Lower lobe of right lung (tissue), 2 donors: Measurements from ENCODE around the gene CEACAM4. TPM values are rescaled to one million over a fixed set of nuclear protein-coding genes. Genes with fewer than 3 reads are reported as not detected.
A peak's percentile ranks its signal among the peaks of the same experiment; 100 is the strongest.

ENCODE experiments used
- ATAC-seq, 2 donors: fragments of 200-7000 bp; cut with Tn5 transposase; one replicate each; pipeline ENCODE4 v1.9.1; 2020 to 2022; ENCODE audit warnings: mild to moderate bottlenecking in 2 of 2, moderate library complexity in 2 of 2
- DNase-seq: peaks from one replicate; pipeline ENCODE4 v3.0.0-alpha.2; 2020
- H3K27ac ChIP-seq: fragments of 200-600 bp; one replicate; pipeline ENCODE4 v1.8.0; 2022
- H3K27me3 ChIP-seq: fragments of 200-600 bp; one replicate; pipeline ENCODE4 v1.8.0; 2022; ENCODE audit warnings: low read depth
- H3K36me3 ChIP-seq: fragments of 200-600 bp; one replicate; pipeline ENCODE4 v1.8.0; 2022; ENCODE audit warnings: mild to moderate bottlenecking
- H3K4me1 ChIP-seq: fragments of 200-600 bp; one replicate; pipeline ENCODE4 v1.8.0; 2022
- H3K4me3 ChIP-seq: fragments of 200-600 bp; one replicate; pipeline ENCODE4 v1.8.0; 2022; ENCODE audit warnings: mild to moderate bottlenecking
- H3K9me3 ChIP-seq: fragments of 200-600 bp; one replicate; pipeline ENCODE4 v1.8.0; 2022
- CTCF ChIP-seq: fragments of 200-600 bp; IDR thresholded peaks from one replicate; pipeline ENCODE4 v1.8.0; 2022; ENCODE audit warnings: antibody characterized with exemption, mild to moderate bottlenecking
- intact Hi-C: fragments of 100-400 bp; cut with DNase I; formaldehyde crosslinking; loops from one replicate; pipeline ENCODE4 v1.11.0; 2022
- total RNA-seq: library from RNA; stranded (reverse); fragmentation: NEBNext Ultra II Directional; extraction: Animal tissue kit (Norgen Biotek cat#: 25700); gene quantifications from one replicate; pipeline ENCODE4 v1.2.1, GENCODE V29; 2021
- donor health status: DM: no; HTN: yes; CAD: no; lungs with severe emphysema.

The CEACAM4 gene
- total RNA-seq, 1 donor from 2014 or later = 5.6 TPM

GRCh38 chr19:41652250-41652649 is 25.4 kb upstream of the CEACAM4 start:
- DNase-seq = no peak
- no peak for TF ChIP-seq CTCF
- Histone ChIP-seq H3K36me3 (no peaks in the 10 kb centered on the region), H3K4me3 (no peak overlapping the region), H3K9me3 (no peaks in the 10 kb centered on the region), H3K27ac (no peak overlapping the region), H3K4me1 (no peaks in the 10 kb centered on the region), H3K27me3 (peaks cover 22% of the 10 kb centered on the region)
- intact Hi-C loops = no loop called here
- no peak for ATAC-seq

GRCh38 chr19:41649827-41650226 is 23.0 kb upstream of the CEACAM4 start:
- Histone ChIP-seq H3K27ac (no peak overlapping the region), H3K27me3 (peaks cover 18% of the 10 kb centered on the region), H3K4me1 (no peaks in the 10 kb centered on the region), H3K9me3 (no peaks in the 10 kb centered on the region), H3K36me3 (no peaks in the 10 kb centered on the region), H3K4me3 (no peak overlapping the region)
- no peak for TF ChIP-seq CTCF
- DNase-seq (no peak), ATAC-seq (no peak)
- intact Hi-C loops = no loop called here

GRCh38 chr19:41646589-41647204 is 19.8 kb upstream of the CEACAM4 start:
- H3K9me3 ChIP-seq = no peaks in the 10 kb centered on the region
- no peak overlapping the region for H3K27ac ChIP-seq
- H3K4me3 ChIP-seq = no peak overlapping the region
- H3K27me3 ChIP-seq = peaks cover 10% of the 10 kb centered on the region
- no peaks in the 10 kb centered on the region for H3K4me1 ChIP-seq
- DNase-seq = peak; percentile 76
- no peaks in the 10 kb centered on the region for H3K36me3 ChIP-seq
- peak in 1 of 2 donors; percentile 51 for ATAC-seq
- peak; percentile 52 for TF ChIP-seq CTCF
- intact Hi-C loops = no loop called here

- intact Hi-C loops = no loop called here
- TF ChIP-seq CTCF = peak; percentile 86
- Histone ChIP-seq H3K27ac (no peak overlapping the region), H3K27me3 (peaks cover 5% of the 10 kb centered on the region), H3K4me3 (no peak overlapping the region), H3K4me1 (no peaks in the 10 kb centered on the region), H3K36me3 (no peaks in the 10 kb centered on the region), H3K9me3 (no peaks in the 10 kb centered on the region)
- DNase-seq = peak; percentile 65
- ATAC-seq = peak; percentile 87 to 91
Observed at GRCh38 chr19:41641879-41642485, 15.1 kb upstream of the CEACAM4 start.

- no peak for TF ChIP-seq CTCF
- no peak overlapping the region for H3K27ac ChIP-seq
- DNase-seq = no peak
- H3K4me1 ChIP-seq = no peaks in the 10 kb centered on the region
- no peak overlapping the region for H3K4me3 ChIP-seq
- peak in 1 of 2 donors; percentile 44 for ATAC-seq
- H3K36me3 ChIP-seq = no peaks in the 10 kb centered on the region
- peaks cover 6% of the 10 kb centered on the region for H3K27me3 ChIP-seq
- no peaks in the 10 kb centered on the region for H3K9me3 ChIP-seq
- intact Hi-C loops = no loop called here
Observed at GRCh38 chr19:41638641-41639081, 11.8 kb upstream of the CEACAM4 start.
